GM12878 (cell line): ENCODE data around the gene CRELD2. TPM values are rescaled to one million over a fixed set of nuclear protein-coding genes. Genes with fewer than 3 reads are reported as not detected.

Experiments used
- CHD1 ChIP-seq: IDR thresholded peaks from 2 replicates; pipeline ENCODE4 v1.6.1; 2012; ENCODE audit warnings: low read depth, low read length, improper control_type of control experiment
- ESRRA ChIP-seq: IDR thresholded peaks from 2 replicates; pipeline ENCODE4 v1.6.1; 2012; ENCODE audit warnings: mild to moderate bottlenecking, low read length, improper control_type of control experiment
- GABPA ChIP-seq: IDR thresholded peaks from 2 replicates; pipeline ENCODE4 v1.6.1; 2014; ENCODE audit warnings: antibody characterized with exemption, low read depth, mild to moderate bottlenecking, inconsistent platforms
- HDAC2 ChIP-seq: fragments of 200-600 bp; sonication (generic); IDR thresholded peaks from 2 replicates; pipeline ENCODE4 v1.6.1; 2017
- HDAC6 ChIP-seq: fragments of 200-600 bp; sonication (generic); IDR thresholded peaks from one replicate; pipeline ENCODE4 v1.8.0; 2017; ENCODE audit warnings: antibody characterized with exemption; ENCODE audit not compliant: unreplicated experiment
- MYB ChIP-seq: fragments of 150-350 bp; IDR thresholded peaks from 2 replicates; pipeline ENCODE4 v1.6.1; 2014; ENCODE audit warnings: mild to moderate bottlenecking, low read depth, low read length, borderline replicate concordance
- NBN ChIP-seq: fragments of 450-650 bp; IDR thresholded peaks from 2 replicates; pipeline ENCODE4 v1.6.1; 2016
- POLR2AphosphoS5 ChIP-seq: IDR thresholded peaks from 2 replicates; pipeline ENCODE4 v1.6.1; 2011; ENCODE audit warnings: mild to moderate bottlenecking, low read length, inconsistent platforms
- RAD51 ChIP-seq: fragments of 450-650 bp; IDR thresholded peaks from 2 replicates; pipeline ENCODE4 v1.6.1; 2016; ENCODE audit warnings: moderate library complexity, mild to moderate bottlenecking, inconsistent platforms
- RBBP5 ChIP-seq: fragments of 200-600 bp; sonication (generic); conservative IDR thresholded peaks from 2 replicates; pipeline ENCODE4 v1.6.1; 2016
- RUNX3 ChIP-seq: IDR thresholded peaks from 2 replicates; pipeline ENCODE4 v1.6.1; 2012; ENCODE audit warnings: low read length, inconsistent platforms
- SMAD5 ChIP-seq: IDR thresholded peaks from 2 replicates; pipeline ENCODE4 v1.6.1; 2016; ENCODE audit warnings: antibody characterized with exemption, low read depth
- SREBF1 ChIP-seq: IDR thresholded peaks from 2 replicates; pipeline ENCODE4 v1.6.1; 2012; ENCODE audit warnings: mild to moderate bottlenecking, low read length
- TCF3 ChIP-seq: IDR thresholded peaks from 2 replicates; pipeline ENCODE4 v1.6.1; 2012; ENCODE audit warnings: low read depth, mild to moderate bottlenecking, low read length, borderline replicate concordance; ENCODE audit not compliant: insufficient read depth
- ZBTB40 ChIP-seq: fragments of 450-650 bp; IDR thresholded peaks from 2 replicates; pipeline ENCODE4 v1.6.1; 2016; ENCODE audit warnings: mild to moderate bottlenecking, moderate library complexity, borderline replicate concordance
- ZNF274 ChIP-seq: IDR thresholded peaks from one replicate; pipeline ENCODE4 v1.8.0; 2011; ENCODE audit not compliant: insufficient read length, insufficient read depth
- ZZZ3 ChIP-seq: IDR thresholded peaks from 2 replicates; pipeline ENCODE4 v1.6.1; 2011; ENCODE audit warnings: low read depth; ENCODE audit not compliant: control insufficient read depth, insufficient read length
- polyA plus RNA-seq, 11 experiments: library from polyadenylated mRNA; depleted of rRNA in 4 of 11; unstranded in 6 of 11; stranded (reverse) in 5 of 11; fragments of >200 nt; fragmentation: Nextera tagmentation in 4 of 11; fragmentation: Illumina TruSeq in 1 of 11; extraction: Ambion mirVana in 4 of 11; extraction: Trizol in 1 of 11; gene quantifications; 1 replicate in 1 of 11; 2 replicates in 10 of 11; pipeline versions ENCODE4 v1.2.1 to v1.2.3, GENCODE V29; 2011 to 2016; ENCODE audit warnings: inconsistent platforms in 2 of 11, missing spikeins in 2 of 11, low read depth in 1 of 11
- total RNA-seq, 4 experiments: library from RNA; depleted of rRNA in 3 of 4; stranded (reverse); fragments of >200 nt in 3 of 4; fragmentation: Illumina TruSeq in 1 of 4; extraction: Trizol in 1 of 4; gene quantifications; 2 replicates each; pipeline versions ENCODE4 v1.2.1 to v1.2.3, GENCODE V29; 2013 to 2021
- TF ChIP-seq, protein P1 (sequence below): fragments of 450-650 bp; IDR thresholded peaks from 2 replicates; pipeline ENCODE4 v1.6.1; 2017; ENCODE audit warnings: mild to moderate bottlenecking, moderate library complexity
- TF ChIP-seq, protein P2 (sequence below): fragments of 450-650 bp; IDR thresholded peaks from 2 replicates; pipeline ENCODE4 v1.6.1; 2018; ENCODE audit warnings: borderline replicate concordance, mild to moderate bottlenecking; ENCODE audit not compliant: partially characterized antibody
- TF ChIP-seq, protein P3 (sequence below): fragments of 150-350 bp; IDR thresholded peaks from 2 replicates; pipeline ENCODE4 v1.6.1; 2014; ENCODE audit warnings: mild to moderate bottlenecking, low read depth, low read length

Gene CRELD2
- total and polyA plus RNA-seq, 10 of the 15 experiments (the other 5 are each of a cell fraction or from before 2014, with no cell fraction given): 9.4 to 111 (median 25.9) TPM

- TF ChIP-seq CHD1 (no peak), MYB (no peak), TCF3 (0 out of 2 replicates have a peak, but pooled peaks have one; percentile 53), RAD51 (no peak), SMAD5 (peak; percentile 48; the same call in 1 of the 2 replicates), SREBF1 (no peak), HDAC2 (no peak), RBBP5 (no peak), GABPA (peak; percentile 70; the same call in 1 of the 2 replicates), ZBTB40 (peak; percentile 57), ZNF274 (no peak), ESRRA (no peak), HDAC6 (no peak), RUNX3 (no peak; the same call in 1 of the 2 replicates), POLR2AphosphoS5 (peak; percentile 83; the same call in 1 of the 2 replicates), ZZZ3 (no peak), NBN (no peak)
- TF ChIP-seq, protein P1, sequence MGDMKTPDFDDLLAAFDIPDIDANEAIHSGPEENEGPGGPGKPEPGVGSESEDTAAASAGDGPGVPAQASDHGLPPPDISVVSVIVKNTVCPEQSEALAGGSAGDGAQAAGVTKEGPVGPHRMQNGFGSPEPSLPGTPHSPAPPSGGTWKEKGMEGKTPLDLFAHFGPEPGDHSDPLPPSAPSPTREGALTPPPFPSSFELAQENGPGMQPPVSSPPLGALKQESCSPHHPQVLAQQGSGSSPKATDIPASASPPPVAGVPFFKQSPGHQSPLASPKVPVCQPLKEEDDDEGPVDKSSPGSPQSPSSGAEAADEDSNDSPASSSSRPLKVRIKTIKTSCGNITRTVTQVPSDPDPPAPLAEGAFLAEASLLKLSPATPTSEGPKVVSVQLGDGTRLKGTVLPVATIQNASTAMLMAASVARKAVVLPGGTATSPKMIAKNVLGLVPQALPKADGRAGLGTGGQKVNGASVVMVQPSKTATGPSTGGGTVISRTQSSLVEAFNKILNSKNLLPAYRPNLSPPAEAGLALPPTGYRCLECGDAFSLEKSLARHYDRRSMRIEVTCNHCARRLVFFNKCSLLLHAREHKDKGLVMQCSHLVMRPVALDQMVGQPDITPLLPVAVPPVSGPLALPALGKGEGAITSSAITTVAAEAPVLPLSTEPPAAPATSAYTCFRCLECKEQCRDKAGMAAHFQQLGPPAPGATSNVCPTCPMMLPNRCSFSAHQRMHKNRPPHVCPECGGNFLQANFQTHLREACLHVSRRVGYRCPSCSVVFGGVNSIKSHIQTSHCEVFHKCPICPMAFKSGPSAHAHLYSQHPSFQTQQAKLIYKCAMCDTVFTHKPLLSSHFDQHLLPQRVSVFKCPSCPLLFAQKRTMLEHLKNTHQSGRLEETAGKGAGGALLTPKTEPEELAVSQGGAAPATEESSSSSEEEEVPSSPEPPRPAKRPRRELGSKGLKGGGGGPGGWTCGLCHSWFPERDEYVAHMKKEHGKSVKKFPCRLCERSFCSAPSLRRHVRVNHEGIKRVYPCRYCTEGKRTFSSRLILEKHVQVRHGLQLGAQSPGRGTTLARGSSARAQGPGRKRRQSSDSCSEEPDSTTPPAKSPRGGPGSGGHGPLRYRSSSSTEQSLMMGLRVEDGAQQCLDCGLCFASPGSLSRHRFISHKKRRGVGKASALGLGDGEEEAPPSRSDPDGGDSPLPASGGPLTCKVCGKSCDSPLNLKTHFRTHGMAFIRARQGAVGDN: peak; percentile 94
- TF ChIP-seq, protein P2, sequence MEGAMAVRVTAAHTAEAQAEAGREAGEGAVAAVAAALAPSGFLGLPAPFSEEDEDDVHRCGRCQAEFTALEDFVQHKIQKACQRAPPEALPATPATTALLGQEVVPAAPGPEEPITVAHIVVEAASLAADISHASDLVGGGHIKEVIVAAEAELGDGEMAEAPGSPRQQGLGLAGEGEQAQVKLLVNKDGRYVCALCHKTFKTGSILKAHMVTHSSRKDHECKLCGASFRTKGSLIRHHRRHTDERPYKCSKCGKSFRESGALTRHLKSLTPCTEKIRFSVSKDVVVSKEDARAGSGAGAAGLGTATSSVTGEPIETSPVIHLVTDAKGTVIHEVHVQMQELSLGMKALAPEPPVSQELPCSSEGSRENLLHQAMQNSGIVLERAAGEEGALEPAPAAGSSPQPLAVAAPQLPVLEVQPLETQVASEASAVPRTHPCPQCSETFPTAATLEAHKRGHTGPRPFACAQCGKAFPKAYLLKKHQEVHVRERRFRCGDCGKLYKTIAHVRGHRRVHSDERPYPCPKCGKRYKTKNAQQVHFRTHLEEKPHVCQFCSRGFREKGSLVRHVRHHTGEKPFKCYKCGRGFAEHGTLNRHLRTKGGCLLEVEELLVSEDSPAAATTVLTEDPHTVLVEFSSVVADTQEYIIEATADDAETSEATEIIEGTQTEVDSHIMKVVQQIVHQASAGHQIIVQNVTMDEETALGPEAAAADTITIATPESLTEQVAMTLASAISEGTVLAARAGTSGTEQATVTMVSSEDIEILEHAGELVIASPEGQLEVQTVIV: no peak
- TF ChIP-seq, protein P3, sequence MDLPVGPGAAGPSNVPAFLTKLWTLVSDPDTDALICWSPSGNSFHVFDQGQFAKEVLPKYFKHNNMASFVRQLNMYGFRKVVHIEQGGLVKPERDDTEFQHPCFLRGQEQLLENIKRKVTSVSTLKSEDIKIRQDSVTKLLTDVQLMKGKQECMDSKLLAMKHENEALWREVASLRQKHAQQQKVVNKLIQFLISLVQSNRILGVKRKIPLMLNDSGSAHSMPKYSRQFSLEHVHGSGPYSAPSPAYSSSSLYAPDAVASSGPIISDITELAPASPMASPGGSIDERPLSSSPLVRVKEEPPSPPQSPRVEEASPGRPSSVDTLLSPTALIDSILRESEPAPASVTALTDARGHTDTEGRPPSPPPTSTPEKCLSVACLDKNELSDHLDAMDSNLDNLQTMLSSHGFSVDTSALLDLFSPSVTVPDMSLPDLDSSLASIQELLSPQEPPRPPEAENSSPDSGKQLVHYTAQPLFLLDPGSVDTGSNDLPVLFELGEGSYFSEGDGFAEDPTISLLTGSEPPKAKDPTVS: no peak
Measured at GRCh38 chr22:49925525-49926128, 7.2 kb downstream of the CRELD2 start (continued).
